Fibroblast of pulmonary artery (primary cell): ENCODE data around the gene FCER2.

ENCODE experiments used
- DNase-seq: peaks from one replicate; pipeline ENCODE4 v3.0.0-alpha.2; 2010; ENCODE audit warnings: low read depth
- H3K4me3 ChIP-seq: replicated peaks from 2 replicates; pipeline ENCODE4 v1.5.1; 2011; ENCODE audit warnings: low read depth, mild to moderate bottlenecking, control low read depth, low read length, moderate library complexity
- CTCF ChIP-seq: IDR thresholded peaks from 2 replicates; pipeline ENCODE4 v1.5.1; 2011; ENCODE audit warnings: mild to moderate bottlenecking, control low read depth, low read length, inconsistent platforms; ENCODE audit errors: missing control alignments

The FCER2 gene

DNA sequence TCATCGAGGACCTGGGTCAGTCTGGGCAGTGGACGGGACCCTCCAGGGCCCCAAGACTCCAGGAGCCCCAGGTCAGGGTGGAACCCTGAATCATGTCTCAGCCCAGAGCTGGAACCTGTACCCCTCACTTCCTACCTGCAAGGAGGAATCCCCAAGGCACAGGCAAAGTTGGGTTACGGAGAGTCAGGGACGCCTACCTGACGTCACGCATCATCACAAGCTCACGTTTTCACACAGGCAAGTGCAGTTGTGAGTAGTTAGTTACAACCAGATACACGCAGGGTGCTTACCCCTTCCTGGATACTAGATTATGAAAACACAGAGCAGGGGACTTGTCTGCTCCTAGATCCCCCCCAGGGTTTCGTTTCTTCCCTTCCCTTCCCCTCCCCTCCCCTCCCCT lies 31.1 kb downstream of the FCER2 start:
- no peak overlapping the region for H3K4me3 ChIP-seq
- no peak for TF ChIP-seq CTCF
- DNase-seq = no peak

DNA sequence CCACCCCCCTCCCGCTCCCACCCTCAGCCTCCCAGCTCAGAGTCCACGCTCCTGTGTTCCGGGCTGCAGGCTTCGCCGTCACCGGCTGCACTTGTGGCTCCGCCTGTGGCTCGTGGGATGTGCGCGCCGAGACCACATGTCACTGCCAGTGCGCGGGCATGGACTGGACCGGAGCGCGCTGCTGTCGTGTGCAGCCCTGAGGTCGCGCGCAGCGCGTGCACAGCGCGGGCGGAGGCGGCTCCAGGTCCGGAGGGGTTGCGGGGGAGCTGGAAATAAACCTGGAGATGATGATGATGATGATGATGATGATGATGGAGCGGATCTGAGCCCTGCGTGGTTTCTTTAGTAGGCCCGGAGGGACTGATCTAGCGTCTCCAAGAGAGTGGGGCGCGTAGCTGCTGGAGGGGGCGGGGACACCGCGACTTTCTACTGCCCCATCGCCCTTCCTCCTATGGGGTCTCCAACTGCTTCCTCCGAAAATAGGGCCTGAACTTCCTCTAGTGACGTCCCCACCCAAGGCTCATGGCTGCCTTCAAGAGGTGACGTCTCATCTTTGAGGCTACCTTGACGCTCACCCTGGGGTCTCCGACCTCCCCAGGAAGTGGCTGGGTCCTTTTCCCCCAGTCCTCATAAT lies 31.7 kb downstream of the FCER2 start:
- DNase-seq = no peak
- no peak for TF ChIP-seq CTCF

GRCh38 chr19:7669641-7670040 lies 32.3 kb downstream of the FCER2 start:
- no peak overlapping the region for H3K4me3 ChIP-seq
- TF ChIP-seq CTCF = no peak
- DNase-seq = no peak

More for the DNA sequence above, 31.7 kb downstream of the FCER2 start:
- no peak overlapping the region for H3K4me3 ChIP-seq

- TF ChIP-seq CTCF = no peak
- no peak within 1 kb of the TSS for H3K4me3 ChIP-seq
- no peak for DNase-seq
Measured at GRCh38 chr19:7668842-7669241, 33.1 kb downstream of the FCER2 start, which contains the start of gene RETN. Gene RETN (plus strand): TSS chr19:7669049. CDS start chr19:7669327, 278 bp downstream.

DNA sequence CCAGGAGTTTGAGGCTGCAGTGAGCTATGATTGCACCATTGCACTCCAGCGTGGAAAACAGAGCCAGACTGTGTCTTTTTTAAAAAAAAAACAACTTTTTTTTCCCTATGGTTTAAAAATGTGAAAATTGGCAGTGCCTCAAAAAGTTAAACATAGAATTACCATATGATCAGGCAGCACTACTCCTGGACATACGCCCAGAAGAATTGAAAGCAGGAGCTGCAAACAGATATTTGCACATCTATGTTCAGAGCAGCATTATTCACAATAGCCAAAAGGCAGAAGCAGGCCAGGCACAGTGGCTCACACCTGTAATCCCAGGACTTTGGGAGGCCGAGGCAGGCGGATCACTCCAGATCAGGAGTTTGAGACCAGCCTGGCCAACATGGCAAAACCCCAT lies 36.9 kb downstream of the FCER2 start:
- DNase-seq = peak; percentile 71
- H3K4me3 ChIP-seq = no peak overlapping the region
- TF ChIP-seq CTCF = no peak

- no peak for TF ChIP-seq CTCF
- no peak overlapping the region for H3K4me3 ChIP-seq
- DNase-seq = no peak
Measured at GRCh38 chr19:7663706-7664105, 38.2 kb downstream of the FCER2 start.

DNA sequence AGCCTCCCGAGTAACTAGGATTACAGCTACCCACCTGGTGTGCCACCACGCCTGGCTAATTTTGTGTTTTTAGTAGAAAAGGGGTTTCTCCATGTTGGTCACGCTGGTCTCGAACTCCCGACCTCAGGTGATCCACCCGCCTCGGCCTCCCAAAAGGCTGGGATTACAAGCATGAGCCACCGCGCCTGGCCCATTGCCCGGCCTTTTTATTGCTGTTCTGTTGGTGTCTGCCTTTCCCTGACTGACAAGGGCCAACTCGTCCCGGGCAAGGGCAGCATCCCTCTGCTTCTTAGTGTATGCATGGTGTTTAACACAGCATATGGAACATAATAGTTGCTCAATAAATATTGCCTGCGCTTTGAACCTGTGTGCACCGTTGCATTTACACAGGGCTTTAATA lies 39.3 kb downstream of the FCER2 start:
- TF ChIP-seq CTCF = no peak
- DNase-seq = no peak
- no peak overlapping the region for H3K4me3 ChIP-seq
